Smooth muscle cell of the brain vasculature (primary cell): Measurements from ENCODE around the gene ACOT7.
"Not testable (repeated sequence)": the region's sequence is repeated elsewhere in the genome, so short reads cannot be mapped to it uniquely, and the experiment has no call there.

ENCODE experiments used
- DNase-seq: peaks from one replicate; pipeline ENCODE4 v3.0.0-alpha.2; 2012; ENCODE audit warnings: low read depth, low spot score

Gene ACOT7, protein sequence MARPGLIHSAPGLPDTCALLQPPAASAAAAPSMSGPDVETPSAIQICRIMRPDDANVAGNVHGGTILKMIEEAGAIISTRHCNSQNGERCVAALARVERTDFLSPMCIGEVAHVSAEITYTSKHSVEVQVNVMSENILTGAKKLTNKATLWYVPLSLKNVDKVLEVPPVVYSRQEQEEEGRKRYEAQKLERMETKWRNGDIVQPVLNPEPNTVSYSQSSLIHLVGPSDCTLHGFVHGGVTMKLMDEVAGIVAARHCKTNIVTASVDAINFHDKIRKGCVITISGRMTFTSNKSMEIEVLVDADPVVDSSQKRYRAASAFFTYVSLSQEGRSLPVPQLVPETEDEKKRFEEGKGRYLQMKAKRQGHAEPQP

GRCh38 chr1:6393400-6394187, at the start of gene ACOT7:
TSS of gene ACOT7 (minus strand) at chr1:6393767. CDS start at chr1:6393399, 368 bp downstream.
- DNase-seq = peak; percentile 62

GRCh38 chr1:6441586-6441985, 48.0 kb upstream of the ACOT7 start:
- DNase-seq = no peak

DNA sequence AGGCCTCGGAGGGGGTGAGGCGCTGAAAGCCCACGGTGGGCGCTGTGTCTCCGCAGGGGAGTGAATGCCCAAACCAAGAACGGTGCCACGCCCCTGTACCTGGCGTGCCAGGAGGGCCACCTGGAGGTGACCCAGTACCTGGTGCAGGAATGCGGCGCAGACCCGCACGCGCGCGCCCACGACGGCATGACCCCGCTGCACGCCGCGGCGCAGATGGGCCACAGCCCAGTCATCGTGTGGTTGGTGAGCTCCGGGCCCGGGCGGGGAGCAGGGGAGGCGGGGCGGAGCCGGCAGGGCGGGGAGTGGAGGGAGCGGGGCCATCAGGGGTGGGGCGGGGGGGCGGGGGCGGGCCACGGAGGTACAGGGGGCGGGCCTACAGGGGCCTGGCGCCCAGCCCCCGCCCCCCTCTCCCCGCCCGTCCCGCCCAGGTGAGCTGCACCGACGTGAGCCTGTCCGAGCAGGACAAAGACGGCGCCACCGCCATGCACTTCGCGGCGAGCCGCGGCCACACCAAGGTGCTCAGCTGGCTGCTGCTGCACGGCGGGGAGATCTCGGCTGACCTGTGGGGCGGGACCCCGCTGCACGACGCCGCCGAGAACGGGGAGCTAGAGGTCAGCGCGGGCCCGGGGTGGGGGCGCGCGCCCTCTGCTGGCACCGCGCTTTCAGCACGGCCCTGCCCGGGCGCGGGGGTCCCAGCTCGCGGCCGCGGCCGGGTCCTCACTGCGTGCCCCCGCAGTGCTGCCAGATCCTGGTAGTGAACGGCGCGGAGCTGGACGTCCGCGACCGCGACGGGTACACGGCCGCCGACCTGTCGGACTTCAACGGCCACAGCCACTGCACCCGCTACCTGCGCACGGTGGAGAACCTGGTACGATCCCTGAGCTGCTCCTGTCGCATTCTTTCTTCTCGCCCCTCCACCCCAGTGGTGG, 46.9 kb upstream of the ACOT7 start:
- DNase-seq = no peak

DNA sequence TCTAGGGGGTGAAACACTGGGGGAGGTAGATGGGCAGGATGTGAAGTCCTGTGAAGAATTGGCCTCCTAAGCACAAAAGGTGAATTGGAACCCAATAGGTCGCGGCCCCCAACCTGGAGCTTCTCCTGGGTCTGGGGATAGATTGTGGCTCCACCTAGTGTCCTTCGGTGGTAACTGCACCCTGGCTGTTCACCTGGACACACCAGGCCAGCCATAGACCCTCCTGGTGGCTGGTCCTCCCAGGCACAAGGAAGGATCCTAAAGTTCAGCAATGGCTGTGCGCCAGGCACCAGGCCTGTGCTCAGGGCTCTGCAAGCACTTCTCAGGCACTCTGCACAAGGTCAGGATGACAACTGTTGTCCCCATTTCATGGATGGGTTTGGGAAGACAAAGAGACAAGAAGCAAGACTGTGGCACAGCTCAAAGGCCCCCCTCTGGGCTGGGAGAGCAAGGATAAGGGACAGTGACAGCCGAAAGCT, 44.5 kb upstream of the ACOT7 start:
- no peak for DNase-seq

- not testable (repeated sequence) for DNase-seq
Observed at GRCh38 chr1:6437012-6437700, 43.6 kb upstream of the ACOT7 start.

DNA sequence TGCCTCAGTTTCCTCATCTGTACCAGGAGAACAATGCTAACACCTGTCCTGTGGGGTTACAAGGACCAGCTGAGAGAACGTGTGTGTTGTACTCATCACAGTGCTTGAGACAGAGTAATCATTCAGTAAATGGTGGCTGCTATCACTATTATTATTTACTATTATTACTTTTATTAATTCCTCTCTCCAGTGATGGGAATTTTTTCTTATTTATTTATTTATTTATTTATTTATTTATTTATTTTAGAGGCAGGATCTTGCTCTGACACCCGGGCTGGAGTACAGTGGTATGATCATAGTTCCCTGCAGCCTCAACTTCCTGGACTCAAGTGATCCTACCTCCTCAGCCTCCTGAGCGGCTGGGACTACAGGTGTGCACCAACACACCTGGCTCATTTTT, 42.7 kb upstream of the ACOT7 start:
- DNase-seq = not testable (repeated sequence)

- DNase-seq = no peak
Observed at GRCh38 chr1:6435547-6435946, 42.0 kb upstream of the ACOT7 start.

- no peak for DNase-seq
Observed at GRCh38 chr1:6435129-6435528, 41.6 kb upstream of the ACOT7 start.

DNA sequence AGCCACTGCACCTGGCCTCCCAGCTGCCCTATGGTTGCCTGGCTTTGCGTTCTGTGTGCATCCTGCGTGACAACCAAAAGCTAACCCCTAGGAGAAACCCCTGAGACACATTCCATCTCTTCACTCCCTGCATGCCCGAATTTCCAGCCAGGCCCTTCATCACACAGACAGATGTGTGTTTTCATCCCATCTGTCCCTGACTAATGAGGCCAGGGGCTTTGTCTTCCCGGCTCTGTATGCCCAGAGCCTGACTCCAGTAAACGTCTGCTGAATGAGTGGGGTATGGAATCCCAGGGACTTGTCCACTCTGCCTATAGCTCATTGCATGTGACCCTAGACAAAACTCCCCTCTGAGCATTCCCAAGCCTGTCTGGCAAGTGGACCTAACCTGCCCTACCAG, 40.6 kb upstream of the ACOT7 start:
- DNase-seq = no peak

DNA sequence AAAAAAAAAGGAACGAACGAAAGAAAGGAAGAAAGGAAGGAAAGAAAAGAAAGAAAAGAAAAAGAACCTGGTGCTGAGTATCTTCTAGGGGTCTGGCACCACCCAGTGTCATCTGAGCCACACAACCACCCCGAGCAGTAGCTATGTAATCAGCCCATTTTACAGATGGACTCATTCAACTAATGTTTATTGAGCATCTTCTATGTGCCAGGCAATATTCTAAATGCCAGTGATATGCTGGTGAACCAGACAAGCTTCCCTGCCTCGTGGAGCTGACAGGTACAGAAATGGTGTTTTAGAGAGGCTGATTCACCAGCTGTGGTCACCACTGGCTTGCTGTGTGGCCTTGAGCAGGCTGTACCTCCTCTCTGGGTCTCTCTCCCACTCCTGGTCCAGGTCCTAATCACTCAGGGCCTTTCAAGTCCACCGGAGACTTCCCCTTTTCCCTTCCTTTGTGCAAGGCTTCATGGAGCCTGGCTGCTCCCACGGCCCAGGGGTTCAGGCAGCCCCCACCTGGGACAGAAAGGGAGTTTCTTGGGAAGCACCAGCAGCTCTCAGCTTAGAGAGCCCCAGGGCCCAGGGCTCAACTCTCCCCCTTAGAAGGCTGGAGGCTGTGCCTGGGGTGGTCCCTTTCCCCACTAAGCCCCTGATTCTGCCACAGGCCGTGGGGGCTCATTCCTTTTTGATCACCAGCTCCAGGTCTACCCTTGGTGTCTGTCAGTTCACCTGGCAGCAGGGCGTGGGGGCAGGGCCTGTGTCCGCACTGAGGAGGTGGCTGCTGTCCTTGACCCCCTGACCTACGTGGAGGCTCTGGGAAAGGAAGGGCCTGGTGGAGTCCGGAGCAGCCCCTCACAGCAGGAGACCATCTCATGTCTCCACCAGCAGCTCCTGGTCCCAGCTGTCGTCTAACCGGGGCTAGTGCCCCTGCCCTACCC, 38.3 kb upstream of the ACOT7 start:
- DNase-seq = not testable (repeated sequence)

- not testable (repeated sequence) for DNase-seq
Observed at GRCh38 chr1:6429660-6430411, 36.3 kb upstream of the ACOT7 start.

GRCh38 chr1:6428453-6428852, 34.9 kb upstream of the ACOT7 start:
- not testable (repeated sequence) for DNase-seq

DNA sequence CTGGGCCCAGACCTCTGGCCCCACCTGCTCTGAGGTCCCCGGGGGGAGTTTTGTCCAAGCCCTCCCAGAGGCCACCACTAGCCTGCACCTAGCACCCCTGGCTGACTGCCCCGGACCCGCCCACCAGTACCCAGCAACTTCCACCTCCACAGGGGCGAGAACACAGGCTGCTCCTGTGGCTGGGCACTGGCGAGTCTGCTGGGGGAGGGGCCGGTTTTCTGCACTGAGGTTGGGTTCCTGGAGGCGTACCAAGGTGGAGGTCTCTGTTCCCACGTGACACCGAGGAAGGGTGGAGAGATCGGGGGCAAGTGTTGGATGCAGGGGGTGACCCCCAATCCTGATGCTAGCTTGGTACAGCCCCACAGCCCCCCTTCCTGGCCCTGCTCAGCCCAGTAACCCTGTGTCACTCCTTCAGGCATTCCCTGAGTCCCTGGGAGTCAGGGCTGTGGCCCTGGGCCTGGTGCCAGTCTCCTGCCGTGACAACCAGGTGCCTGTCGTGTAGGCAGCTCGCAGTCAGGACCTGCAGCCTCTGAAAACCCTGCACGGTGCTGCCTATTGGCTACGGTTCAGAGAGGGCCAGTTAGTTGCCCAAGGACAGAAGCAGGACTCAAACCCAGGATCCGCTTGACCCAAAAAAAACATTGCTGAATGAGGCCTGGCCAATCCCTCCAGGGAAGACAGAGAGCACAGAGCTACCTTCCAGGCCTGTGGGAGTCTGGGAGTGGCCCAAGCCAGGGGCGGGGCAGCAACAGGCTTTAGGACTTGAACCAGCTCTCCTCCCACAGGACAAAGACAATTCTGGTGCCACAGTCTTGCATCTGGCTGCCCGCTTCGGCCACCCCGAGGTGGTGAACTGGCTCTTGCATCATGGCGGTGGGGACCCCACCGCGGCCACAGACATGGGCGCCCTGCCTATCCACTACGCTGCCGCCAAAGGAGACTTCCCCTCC, 34.1 kb upstream of the ACOT7 start:
- DNase-seq = no peak

DNA sequence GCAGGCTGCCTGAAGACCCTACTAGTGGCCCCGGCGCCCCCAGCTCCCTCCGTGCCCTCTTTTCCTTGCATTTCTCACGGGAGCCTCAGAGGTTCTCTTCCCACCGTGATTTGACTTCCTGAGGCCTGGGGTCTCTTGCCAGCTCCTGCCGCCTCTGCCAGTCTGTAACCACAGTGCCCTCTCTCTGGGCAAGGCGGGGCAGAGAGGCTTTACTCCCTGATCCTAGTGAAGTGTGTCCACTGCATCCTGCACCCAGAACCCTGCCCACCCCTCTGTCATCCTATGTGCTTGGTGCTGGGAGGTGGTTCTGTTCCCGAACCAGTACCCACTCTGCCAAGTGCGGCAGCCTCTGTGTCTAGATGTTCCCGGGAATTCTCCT, 33.4 kb upstream of the ACOT7 start:
- no peak for DNase-seq

DNA sequence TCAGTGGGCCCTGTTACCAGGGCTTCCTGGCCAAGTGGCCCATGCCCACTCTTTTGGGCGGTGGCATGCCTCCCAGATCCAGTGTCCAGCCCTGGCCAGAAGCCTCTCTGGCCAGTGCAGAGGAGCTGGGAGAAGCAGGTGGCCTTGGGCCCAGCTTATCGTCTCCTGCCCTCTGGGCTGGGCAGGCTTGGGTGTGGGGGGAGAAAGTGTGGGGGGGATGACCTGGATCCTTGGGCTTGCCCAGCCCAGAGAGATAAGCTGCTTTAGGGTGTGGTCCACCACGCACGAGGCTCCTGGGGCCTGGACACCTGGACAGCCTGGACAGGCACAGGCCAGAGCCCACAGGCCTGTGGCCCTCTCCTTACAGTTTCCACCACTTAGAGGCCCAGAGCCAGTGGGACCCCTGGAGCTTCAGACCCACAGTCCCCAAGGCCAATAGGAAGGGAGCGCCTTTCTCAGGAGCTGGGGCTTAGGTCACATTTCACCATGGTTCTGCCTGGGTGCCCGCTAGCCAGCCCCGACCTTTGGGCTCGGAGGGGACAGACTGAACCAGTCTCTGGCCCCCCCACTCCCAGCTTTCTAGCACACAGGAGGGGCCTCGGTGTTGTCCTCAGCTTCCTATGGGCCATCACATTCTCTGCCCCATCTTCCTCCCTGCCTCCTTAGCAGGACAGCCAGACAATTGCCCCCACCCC, 32.9 kb upstream of the ACOT7 start:
- DNase-seq = no peak

DNA sequence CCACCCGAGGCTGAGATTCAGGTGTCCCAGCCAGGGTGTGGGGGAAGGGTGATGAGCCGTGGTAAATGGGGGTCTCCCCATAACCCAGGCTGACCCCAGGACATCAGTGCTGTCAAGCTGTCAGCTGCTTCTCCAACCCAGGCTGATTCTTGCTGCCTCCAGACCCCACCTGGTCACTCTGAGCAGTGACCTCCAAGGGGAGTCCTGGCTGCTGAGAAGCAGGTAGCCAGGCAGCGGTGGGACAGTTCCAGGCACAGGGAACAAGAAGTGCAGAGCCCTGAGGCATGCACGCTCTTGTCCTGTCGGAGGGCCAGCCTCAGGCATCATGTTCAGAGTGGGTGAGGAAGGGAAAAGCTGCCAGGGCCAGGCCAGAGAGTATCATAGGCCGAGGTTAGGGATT, 32.1 kb upstream of the ACOT7 start:
- DNase-seq = no peak
